Right cardiac atrium (tissue), 5 donors: ENCODE data around the gene TAF6. TPM values are rescaled to one million over a fixed set of nuclear protein-coding genes. Genes with fewer than 3 reads are reported as not detected.
A peak's percentile ranks its signal among the peaks of the same experiment; 100 is the strongest.

Source experiments
- ATAC-seq, 2 donors: fragments of 200-7000 bp; cut with Tn5 transposase; one replicate each; pipeline versions ENCODE4 v1.8.0 to v1.9.1; 2020; ENCODE audit warnings: moderate library complexity in 2 of 2, mild to moderate bottlenecking in 1 of 2
- DNase-seq, 3 donors: peaks; one replicate each; pipeline ENCODE4 v3.0.0-alpha.2; 2020
- H3K27ac ChIP-seq: one replicate; pipeline ENCODE4 v1.5.1; 2013; ENCODE audit warnings: mild to moderate bottlenecking, low read length, control low read depth, moderate library complexity
- H3K27me3 ChIP-seq: one replicate; pipeline ENCODE4 v1.6.1; 2013; ENCODE audit not compliant: control insufficient read depth, insufficient read depth
- H3K4me1 ChIP-seq: one replicate; pipeline ENCODE4 v1.6.1; 2013; ENCODE audit warnings: low read length; ENCODE audit not compliant: control insufficient read depth, insufficient read depth
- H3K4me3 ChIP-seq: one replicate; pipeline ENCODE4 v1.5.1; 2013; ENCODE audit warnings: low read length, control low read depth
- H3K9me3 ChIP-seq: one replicate; pipeline ENCODE4 v1.6.1; 2013; ENCODE audit warnings: low read length; ENCODE audit not compliant: control insufficient read depth
- WGBS: extraction: QIAGEN DNeasy Blood & Tissue Kit; methylation state at CpG from one replicate; pipeline ENCODE4 v1.1.7; 2013; 5-methylcytosine and 5-hydroxymethylcytosine counted together
- intact Hi-C, 4 donors: fragments of 100-400 bp; cut with DNase I; formaldehyde crosslinking; loops; one replicate each; pipeline versions ENCODE4 v1.11.0 to v1.14.0; 2022 to 2023
- polyA plus RNA-seq: library from polyadenylated mRNA; stranded (reverse); fragments of 200-250 nt; gene quantifications from one replicate; pipeline ENCODE4 v1.2.3, GENCODE V29; 2013
- total RNA-seq, 4 donors: library from RNA; stranded (reverse); fragmentation: NEBNext Ultra II Directional; extraction: Animal tissue kit (Norgen Biotek cat#: 25700); gene quantifications; one replicate each; pipeline ENCODE4 v1.2.1, GENCODE V29; 2021
- donor health status: healthy with polysubstance abuse.
- donor health status: DM: no; HTN: yes; CAD: no.
- donor health status: DM: no; HTN: no; CAD: no.
- donor health status: DM: no; HTN: yes; CAD: no; lungs with severe emphysema.
- donor health status: DM: yes; HTN: yes; CAD: no.

Gene TAF6
- total and polyA plus RNA-seq, 5 donors, result 29.7 to 37.7 (median 33.9) TPM

GRCh38 chr7:100080907-100081534, 38.1 kb downstream of the TAF6 start:
- ATAC-seq (peak in 1 of 2 donors; percentile 44), DNase-seq (no peak)
- intact Hi-C loops, result loop anchor here in 2 of 4 donors (10.0 kb wide), 1 partner anchor 86 kb away; no protein-coding TSS in a partner anchor
- peaks cover 3% of the 10 kb centered on the region for H3K4me1 ChIP-seq
- H3K27me3 ChIP-seq, result no peaks in the 10 kb centered on the region
- peak overlapping the region; percentile 60 for H3K27ac ChIP-seq
- H3K9me3 ChIP-seq, result no peaks in the 10 kb centered on the region
- WGBS, result under 1% methylated on average over 34 of the region's 34 CpGs
- peak overlapping the region; percentile 76 for H3K4me3 ChIP-seq

DNA sequence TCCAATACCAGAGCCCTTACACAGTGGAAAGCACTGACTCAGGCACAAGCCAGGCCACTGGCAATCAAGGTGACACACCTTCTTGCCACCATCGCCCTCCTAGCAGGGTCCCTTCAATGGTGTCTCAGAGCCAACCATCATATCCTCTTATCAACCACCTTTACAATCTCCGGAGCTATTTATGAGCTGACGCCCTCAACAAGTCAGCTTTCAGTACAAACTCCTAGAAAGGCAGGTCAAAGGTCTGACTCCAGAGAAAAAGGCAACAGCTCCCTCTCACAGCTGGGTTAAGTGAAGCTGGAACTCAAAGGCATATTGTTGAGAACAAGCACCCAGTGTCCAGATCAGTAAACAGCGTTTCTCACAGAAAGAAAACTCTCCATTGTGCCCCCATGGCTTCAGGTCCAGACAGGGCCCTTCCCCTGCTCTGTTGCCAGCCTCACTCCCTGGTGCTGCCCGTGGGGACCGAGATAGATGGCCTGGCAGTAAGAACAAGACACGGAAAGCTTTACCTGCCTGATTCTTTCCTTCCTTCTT, 40.1 kb downstream of the TAF6 start:
- WGBS, result 65% methylated on average over 7 of the region's 7 CpGs
- intact Hi-C loops, result no loop called here
- no peak overlapping the region for H3K4me3 ChIP-seq
- DNase-seq, result no peak
- H3K27me3 ChIP-seq, result no peaks in the 10 kb centered on the region
- peaks cover 3% of the 10 kb centered on the region for H3K4me1 ChIP-seq
- H3K9me3 ChIP-seq, result no peaks in the 10 kb centered on the region
- no peak for ATAC-seq
- H3K27ac ChIP-seq, result no peak overlapping the region

GRCh38 chr7:100077205-100077604, 42.0 kb downstream of the TAF6 start:
- peaks cover 4% of the 10 kb centered on the region for H3K9me3 ChIP-seq
- no peaks in the 10 kb centered on the region for H3K27me3 ChIP-seq
- H3K27ac ChIP-seq, result no peak overlapping the region
- 92% methylated on average over 4 of the region's 4 CpGs for WGBS
- DNase-seq (no peak), ATAC-seq (no peak)
- H3K4me3 ChIP-seq, result no peak overlapping the region
- intact Hi-C loops, result no loop called here
- H3K4me1 ChIP-seq, result peaks cover 3% of the 10 kb centered on the region

DNA sequence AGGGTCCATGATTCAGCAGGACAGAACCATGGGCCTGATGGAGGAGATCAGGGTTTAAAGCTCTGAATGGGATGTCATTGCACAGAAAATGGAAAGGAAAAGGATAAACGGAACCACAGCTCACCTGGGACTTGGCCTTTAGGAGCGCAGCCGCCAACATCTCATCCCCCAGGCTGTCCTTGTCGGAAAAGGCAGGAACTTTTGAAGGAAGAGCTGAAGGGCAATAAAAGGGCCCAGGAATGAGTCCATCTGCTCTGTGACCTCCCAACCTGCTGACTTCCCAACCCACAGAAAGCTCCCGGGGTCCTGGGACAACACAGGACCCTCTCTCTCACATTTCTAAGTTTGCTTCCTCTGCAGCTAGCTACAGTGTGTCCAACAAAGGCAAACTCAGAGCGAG, 43.7 kb downstream of the TAF6 start:
- Histone ChIP-seq H3K27me3 (no peaks in the 10 kb centered on the region), H3K9me3 (peaks cover 19% of the 10 kb centered on the region), H3K4me1 (peaks cover 3% of the 10 kb centered on the region), H3K4me3 (no peak overlapping the region), H3K27ac (no peak overlapping the region)
- DNase-seq, result no peak
- WGBS, result 94% methylated on average over 6 of the region's 6 CpGs
- no peak for ATAC-seq
- intact Hi-C loops, result no loop called here

DNA sequence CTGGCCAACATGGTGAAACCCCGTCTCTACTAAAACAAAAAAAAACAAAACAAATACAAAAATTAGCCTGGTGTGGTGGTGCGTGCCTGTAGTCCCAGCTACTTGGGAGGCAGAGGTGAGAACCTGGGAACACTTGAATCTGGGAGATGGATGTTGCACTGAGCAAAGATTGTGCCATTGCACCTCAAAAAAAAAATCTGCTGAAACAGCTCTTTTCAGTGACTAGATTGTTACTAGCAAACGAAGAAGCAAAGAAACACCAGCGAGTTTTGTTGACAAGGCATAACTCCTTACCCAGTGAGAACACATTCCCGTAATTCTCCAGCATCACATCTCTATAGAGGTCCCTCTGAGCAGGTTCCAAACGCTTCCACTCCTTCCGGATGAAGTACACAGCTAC, 44.3 kb downstream of the TAF6 start:
- Histone ChIP-seq H3K27me3 (no peaks in the 10 kb centered on the region), H3K4me1 (no peaks in the 10 kb centered on the region), H3K4me3 (no peak overlapping the region), H3K27ac (no peak overlapping the region), H3K9me3 (peaks cover 19% of the 10 kb centered on the region)
- intact Hi-C loops, result no loop called here
- ATAC-seq (no peak), DNase-seq (no peak)
- WGBS, result 95% methylated on average over 7 of the region's 7 CpGs

DNA sequence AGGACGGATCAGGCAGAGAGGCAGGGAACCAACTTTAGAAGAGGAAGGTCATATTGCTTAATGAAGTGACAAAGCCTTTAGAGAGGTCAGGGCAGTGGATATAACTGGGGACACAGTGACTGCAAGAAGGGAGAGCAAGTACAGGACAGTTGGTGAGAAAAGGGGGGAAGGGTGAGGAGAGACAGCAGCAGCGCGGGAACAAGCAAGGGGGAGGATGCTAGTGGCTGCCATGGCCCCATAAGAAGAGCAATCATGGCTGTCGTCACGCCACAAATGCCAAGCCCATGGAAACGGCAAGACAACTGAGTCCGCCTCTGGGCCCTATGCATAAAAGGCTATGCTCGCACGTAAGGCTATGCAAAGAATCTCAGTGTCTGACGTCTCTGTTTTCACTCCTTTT, 46.7 kb downstream of the TAF6 start:
- ATAC-seq, result no peak
- intact Hi-C loops, result no loop called here
- Histone ChIP-seq H3K27me3 (no peaks in the 10 kb centered on the region), H3K27ac (no peak overlapping the region), H3K4me3 (no peak overlapping the region), H3K9me3 (peaks cover 19% of the 10 kb centered on the region), H3K4me1 (no peaks in the 10 kb centered on the region)
- DNase-seq, result no peak
- 97% methylated on average over 10 of the region's 10 CpGs for WGBS

DNA sequence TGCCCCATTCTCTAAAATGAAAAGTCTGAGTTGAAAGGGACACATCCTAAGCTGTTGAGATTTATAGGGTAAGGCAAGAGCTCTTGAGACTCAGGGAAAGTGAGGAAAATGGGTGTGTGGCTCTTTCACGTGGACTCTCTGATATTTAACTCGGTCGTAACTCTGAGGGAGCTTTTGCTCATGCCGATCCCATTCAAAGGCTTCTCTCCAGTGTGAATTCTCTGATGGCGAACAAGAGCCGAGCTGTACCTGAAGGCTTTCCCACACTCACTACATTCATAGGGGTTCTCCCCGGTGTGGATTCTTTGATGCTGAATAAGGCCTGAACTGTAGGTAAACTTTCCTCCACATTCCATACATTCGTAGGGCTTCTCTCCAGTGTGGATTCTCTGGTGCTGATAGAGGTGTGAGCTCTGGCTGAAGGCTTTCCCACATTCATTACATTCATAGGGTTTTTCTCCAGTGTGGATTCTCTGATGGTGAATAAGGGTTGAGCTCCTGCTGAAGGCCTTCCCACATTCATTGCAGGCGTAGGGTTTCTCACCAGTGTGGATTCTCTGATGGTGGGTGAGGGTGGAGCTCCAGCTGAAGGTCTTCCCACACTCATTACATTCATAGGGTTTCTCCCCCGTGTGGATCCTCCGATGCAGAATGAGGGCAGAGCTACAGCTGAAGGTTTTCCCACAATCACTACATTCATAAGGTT, 48.0 kb downstream of the TAF6 start:
- peaks cover 19% of the 10 kb centered on the region for H3K9me3 ChIP-seq
- ATAC-seq (no peak), DNase-seq (no peak)
- H3K4me1 ChIP-seq, result no peaks in the 10 kb centered on the region
- H3K4me3 ChIP-seq, result no peak overlapping the region
- no peaks in the 10 kb centered on the region for H3K27me3 ChIP-seq
- no peak overlapping the region for H3K27ac ChIP-seq
- 98% methylated on average over 11 of the region's 11 CpGs for WGBS
- intact Hi-C loops, result no loop called here

DNA sequence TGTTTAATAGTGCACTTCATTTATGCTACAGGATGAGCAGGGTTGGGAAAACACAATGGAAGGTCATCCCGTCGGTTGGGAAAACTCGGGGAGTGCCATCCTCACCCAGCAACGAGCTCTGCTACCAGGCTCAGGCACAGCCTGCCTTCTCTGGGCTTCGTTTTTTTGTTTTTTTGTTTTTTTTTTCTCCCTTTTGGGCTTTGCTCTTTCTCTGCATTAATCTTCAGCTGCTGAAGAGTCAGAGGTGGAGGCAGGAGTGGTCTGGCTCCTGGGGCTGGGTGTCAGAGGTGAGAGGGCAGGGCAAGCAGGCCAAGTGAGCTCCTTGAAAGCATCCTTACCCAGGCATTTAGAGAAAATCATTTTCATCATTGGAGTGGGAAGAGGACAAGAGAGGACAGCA, 49.2 kb downstream of the TAF6 start:
- Histone ChIP-seq H3K4me1 (no peaks in the 10 kb centered on the region), H3K9me3 (peaks cover 19% of the 10 kb centered on the region), H3K27ac (no peak overlapping the region), H3K27me3 (no peaks in the 10 kb centered on the region), H3K4me3 (no peak overlapping the region)
- 96% methylated on average over 5 of the region's 5 CpGs for WGBS
- intact Hi-C loops, result no loop called here
- no peak for DNase-seq
- ATAC-seq, result no peak

GRCh38 chr7:100066953-100067352, 52.2 kb downstream of the TAF6 start:
- DNase-seq (no peak), ATAC-seq (no peak)
- Histone ChIP-seq H3K4me3 (no peak overlapping the region), H3K27me3 (no peaks in the 10 kb centered on the region), H3K27ac (no peak overlapping the region), H3K9me3 (peaks cover 13% of the 10 kb centered on the region), H3K4me1 (no peaks in the 10 kb centered on the region)
- WGBS, result 74% methylated on average over 7 of the region's 7 CpGs
- intact Hi-C loops, result no loop called here

DNA sequence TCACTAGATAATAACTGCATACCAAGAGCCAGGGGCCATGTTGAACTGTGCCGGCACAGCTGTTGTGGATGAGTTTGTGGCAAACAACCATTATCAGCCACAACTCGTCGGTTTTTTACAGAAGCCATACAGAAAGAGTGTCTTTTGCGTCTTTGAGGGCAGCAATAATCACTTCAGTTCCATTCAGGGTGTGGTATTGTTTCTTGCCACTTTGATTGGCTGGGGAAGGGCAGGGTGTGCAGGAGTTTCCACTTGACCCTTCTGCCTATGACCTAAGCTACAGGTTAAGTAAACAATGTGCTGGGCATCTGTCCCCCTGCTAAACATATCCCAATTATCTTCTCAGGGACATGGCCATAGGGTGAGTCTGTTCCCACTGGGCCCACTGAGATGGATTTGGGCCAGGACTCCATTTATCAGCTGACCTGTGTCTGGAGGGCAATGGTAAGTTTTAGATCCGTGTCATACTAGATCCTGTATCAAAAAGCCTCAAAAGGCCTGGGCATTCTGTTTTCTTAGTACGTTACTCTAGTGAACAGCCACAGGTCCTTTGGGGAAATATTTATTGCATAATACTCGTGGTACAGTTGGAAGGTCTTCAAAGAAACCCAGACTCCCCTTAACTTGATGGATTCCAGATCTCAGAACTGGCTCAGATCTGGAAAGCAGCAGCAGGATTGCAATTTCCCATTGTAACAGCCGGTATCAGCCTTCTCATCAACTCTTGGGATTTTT, 53.5 kb downstream of the TAF6 start:
- peak overlapping the region; percentile 1 for H3K27ac ChIP-seq
- H3K4me1 ChIP-seq, result no peaks in the 10 kb centered on the region
- 40% methylated on average over 8 of the region's 8 CpGs for WGBS
- H3K27me3 ChIP-seq, result no peaks in the 10 kb centered on the region
- ATAC-seq (peak; percentile 80 to 89), DNase-seq (no peak)
- no peak overlapping the region for H3K4me3 ChIP-seq
- intact Hi-C loops, result no loop called here
- peaks cover under 1% of the 10 kb centered on the region for H3K9me3 ChIP-seq

DNA sequence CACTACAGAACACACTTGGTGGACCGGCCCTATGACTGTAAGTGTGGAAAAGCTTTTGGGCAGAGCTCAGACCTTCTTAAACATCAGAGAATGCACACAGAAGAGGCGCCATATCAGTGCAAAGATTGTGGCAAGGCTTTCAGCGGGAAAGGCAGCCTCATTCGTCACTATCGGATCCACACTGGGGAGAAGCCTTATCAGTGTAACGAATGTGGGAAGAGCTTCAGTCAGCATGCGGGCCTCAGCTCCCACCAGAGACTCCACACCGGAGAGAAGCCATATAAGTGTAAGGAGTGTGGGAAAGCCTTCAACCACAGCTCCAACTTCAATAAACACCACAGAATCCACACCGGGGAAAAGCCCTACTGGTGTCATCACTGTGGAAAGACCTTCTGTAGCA, 55.0 kb downstream of the TAF6 start:
- intact Hi-C loops, result no loop called here
- no peak for ATAC-seq
- Histone ChIP-seq H3K4me3 (no peak overlapping the region), H3K4me1 (no peaks in the 10 kb centered on the region), H3K27ac (no peak overlapping the region), H3K9me3 (no peaks in the 10 kb centered on the region), H3K27me3 (no peaks in the 10 kb centered on the region)
- no peak for DNase-seq
- WGBS, result 68% methylated on average over 9 of the region's 9 CpGs
